Esophagus squamous epithelium (tissue), 4 donors: Measurements from ENCODE around the gene ATG4B.

Source experiments
- CTCF ChIP-seq, 6 experiments: fragments of 450-650 bp in 4 of 6; fragments of 200-600 bp in 2 of 6; sonication (generic) in 2 of 6; IDR thresholded peaks; one replicate each; pipeline ENCODE4 v1.5.1; 2016 to 2019; ENCODE audit warnings: antibody characterized with exemption in 6 of 6, mild to moderate bottlenecking in 4 of 6, moderate library complexity in 4 of 6
- POLR2A ChIP-seq, 4 donors: fragments of 450-650 bp; IDR thresholded peaks; one replicate each; pipeline ENCODE4 v1.6.1; 2017; ENCODE audit warnings: antibody characterized with exemption in 4 of 4, mild to moderate bottlenecking in 4 of 4, moderate library complexity in 3 of 4

GRCh38 chr2:241660593-241661213 is 23.2 kb downstream of the ATG4B start:
- TF ChIP-seq CTCF (IDR thresholded peaks at IDR 0.05) (no peak), POLR2A (IDR thresholded peaks at IDR 0.05) (no peak)
